Activated T-cell treated with anti-CD3 and anti-CD28 coated beads for 1 hour (primary cell): ENCODE results near the gene ZNF91.
"Not testable (repeated sequence)": the region's sequence is repeated elsewhere in the genome, so short reads cannot be mapped to it uniquely, and the experiment has no call there.

Source experiments
- DNase-seq: peaks from one replicate; pipeline ENCODE4 v3.0.0-alpha.2; 2020; ENCODE audit warnings: low read depth

The ZNF91 gene

DNA sequence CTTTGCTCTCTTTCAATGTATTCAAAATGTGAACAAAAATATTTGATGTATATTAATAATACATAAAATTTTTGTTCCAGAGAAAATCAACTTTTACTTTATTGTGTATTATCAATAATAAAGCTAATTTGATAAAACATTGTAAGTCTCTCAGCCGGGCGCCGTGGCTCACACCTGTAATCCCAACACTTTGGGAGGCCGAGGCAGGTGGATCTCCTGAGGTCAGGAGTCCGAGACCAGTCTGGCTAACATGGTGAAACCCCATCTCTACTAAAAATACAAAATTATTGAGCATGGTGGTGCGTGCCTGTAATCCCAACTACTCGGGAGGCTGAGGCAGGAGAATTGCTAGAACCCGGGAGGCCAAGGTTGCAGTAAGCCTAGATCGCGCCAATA, 449 bp upstream of the ZNF91 start:
- DNase-seq: not testable (repeated sequence)

- peak; percentile 18 for DNase-seq
Measured at GRCh38 chr19:23394511-23394910, 760 bp downstream of the ZNF91 start.

DNA sequence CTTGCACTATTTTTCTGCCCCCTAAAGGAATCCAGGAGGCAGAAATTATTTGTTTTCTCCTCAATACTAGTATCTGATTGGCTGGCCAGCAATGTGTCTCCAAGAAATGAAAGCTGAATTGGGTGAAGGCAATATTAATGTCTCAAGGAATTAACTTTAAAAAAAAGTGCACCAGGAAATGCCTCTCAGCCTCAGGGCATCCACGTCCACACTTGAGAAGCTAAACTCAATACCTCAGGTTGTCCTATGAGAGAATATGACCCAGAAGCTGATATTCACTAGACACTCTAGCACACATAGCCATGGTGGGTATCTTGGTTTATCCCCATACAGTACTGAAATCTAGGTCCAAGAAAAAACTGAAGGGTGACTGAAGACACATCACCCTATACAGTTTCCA, 2.1 kb downstream of the ZNF91 start:
- no peak for DNase-seq

- DNase-seq: no peak
Measured at GRCh38 chr19:23391236-23391635, 4.0 kb downstream of the ZNF91 start.

- no peak for DNase-seq
Measured at GRCh38 chr19:23385404-23385803, 9.9 kb downstream of the ZNF91 start.

- no peak for DNase-seq
Measured at GRCh38 chr19:23384858-23385257, 10.4 kb downstream of the ZNF91 start.

DNA sequence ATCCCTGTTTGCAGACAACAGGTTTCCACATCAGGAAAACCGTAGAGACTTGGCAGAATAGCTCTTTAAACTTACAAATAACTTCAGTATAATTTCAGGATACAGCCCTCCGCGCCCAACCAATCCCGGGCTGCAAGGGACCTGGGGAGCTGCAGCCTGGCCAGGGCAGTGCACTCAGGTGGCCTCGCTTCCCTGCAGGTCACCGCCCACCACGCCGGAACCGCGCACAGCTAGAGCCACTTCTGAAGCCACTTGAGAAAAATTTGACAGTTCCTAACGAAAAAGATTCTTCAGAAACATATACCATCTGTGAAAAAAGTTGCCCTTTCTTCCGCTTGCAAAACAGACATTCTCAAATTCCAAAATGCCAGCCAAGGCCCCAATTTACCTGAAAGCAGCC, 11.1 kb downstream of the ZNF91 start:
- no peak for DNase-seq

DNA sequence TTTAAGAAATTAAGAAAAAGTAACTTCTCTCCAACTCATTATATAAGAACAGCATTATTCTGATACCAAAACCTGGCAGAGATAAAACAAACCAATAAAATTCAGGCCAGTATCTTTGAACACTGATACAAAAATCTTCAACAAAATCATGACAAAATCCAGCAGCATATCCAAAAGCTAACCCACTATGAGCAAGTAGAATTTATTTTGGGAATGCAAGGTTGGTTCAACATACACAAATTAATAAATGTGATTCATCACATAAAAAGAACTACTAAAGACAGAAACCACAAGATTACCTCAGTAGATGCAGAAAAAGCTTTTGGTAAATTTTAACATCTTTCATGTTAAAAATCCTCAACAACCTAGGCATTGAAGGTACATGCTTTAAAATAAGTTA, 12.3 kb downstream of the ZNF91 start:
- no peak for DNase-seq

DNA sequence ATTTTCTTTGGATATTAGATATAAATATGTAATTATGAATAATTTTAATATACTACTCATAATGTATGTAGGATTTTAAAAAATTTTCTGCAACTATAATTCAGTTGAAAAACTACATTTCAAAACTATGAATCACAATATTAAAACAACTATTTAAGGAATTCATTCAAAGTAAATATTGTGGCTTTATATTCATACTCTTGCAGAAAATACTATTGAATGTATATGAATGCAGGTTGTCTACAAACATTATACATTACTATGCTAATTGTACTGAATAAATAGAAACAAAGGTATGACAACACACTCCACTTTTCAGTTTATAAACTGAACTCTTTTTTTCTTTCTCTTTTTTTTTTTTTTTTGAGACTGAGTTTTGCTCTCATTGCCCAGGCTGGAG, 14.2 kb downstream of the ZNF91 start:
- no peak for DNase-seq

DNA sequence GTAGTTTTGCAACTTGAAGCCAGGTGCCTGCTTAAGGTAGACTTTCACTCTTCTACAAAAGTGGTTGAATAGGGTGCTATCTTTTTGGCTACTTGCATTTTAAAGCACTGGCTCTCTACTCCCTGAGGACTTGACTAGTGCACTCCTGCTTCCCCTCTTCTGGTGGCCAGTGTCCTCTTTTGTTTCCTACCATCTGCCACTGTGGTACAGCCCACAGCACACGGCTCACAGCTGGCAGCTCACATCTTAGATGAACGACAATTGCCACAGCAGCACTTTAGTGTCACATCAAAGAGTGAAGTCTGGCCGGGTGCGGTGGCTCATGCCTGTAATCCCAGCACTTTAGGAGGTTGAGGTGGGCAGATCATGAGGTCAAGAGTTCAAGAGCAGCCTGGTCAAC, 15.6 kb downstream of the ZNF91 start:
- DNase-seq: not testable (repeated sequence)

- no peak for DNase-seq
Measured at GRCh38 chr19:23378948-23379347, 16.3 kb downstream of the ZNF91 start.

DNA sequence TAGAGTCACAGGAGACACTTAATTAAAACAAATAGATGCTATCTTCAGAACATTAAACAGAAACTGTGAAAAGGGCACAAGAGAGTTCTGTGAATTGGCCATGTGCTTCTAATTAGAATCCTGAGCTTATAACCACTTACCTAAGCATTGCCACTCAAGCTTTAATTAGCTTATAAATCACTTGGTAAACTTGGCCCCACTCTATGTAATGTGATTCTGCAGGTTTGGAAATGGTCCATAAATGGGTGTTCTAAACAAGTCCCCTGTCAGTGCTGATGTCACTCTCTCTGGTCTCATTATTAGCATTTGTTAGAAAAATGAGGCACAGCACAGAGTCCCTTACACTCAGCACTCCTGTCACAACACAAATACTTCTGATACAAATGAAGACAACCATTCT, 18.0 kb downstream of the ZNF91 start:
- DNase-seq: no peak

DNA sequence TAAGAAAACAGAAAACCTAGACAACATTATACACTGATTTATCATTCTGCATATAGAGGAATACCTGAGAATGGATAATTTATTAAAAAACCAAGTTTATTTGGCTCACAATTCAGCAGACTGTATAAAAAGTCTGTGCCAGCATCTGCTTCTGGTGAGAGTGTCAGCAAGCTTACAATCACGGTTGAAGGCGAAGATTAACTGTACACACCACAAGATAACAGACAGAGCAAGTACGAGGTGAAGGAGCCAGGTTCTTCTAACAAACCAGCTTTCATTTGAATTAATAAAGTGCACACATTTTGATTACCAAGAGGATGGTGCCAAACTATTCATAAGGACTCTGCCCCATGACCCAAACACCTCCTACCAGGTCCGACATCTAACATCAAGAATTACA, 28.8 kb downstream of the ZNF91 start:
- no peak for DNase-seq

GRCh38 chr19:23366031-23366430, 29.2 kb downstream of the ZNF91 start:
- DNase-seq: not testable (repeated sequence)

DNA sequence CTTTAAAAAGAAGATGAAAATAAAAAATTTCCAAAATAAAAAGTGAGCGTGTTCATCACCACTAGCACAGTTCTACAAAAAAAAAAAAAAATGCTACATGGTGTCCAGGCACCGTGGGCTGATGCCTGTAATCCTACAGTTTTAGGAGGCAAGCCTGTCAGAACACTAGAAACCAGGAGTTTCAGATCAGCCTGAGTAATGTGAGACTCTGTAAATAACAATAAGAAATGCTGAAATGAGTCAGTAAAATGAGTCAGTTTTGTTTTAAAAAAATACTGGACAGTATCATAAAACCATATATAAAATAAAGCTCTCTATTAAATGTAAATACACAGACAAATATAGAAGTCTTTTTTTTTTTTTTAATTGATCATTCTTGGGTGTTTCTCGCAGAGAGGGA, 30.0 kb downstream of the ZNF91 start:
- no peak for DNase-seq

GRCh38 chr19:23361843-23362242, 33.4 kb downstream of the ZNF91 start:
- not testable (repeated sequence) for DNase-seq

DNA sequence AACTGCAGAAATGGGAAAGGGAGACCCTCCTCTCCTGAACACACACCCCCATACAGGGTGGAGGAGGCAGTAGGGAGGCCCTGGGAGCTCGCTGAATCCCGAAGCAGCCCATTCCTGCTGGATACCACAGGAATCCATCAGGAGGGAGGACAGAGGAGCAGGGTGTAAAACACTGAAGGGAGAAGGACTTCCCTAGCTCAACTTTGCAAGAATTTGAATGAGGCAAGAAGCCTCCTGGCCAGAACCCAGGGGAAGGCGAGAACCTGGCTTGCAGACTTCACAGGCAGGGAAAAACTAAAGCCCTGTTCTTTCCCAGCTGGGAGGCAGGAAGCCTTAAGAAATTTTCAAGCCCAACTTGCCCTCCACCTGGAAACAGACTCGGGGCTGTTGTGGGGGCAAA, 43.5 kb downstream of the ZNF91 start:
- no peak for DNase-seq

DNA sequence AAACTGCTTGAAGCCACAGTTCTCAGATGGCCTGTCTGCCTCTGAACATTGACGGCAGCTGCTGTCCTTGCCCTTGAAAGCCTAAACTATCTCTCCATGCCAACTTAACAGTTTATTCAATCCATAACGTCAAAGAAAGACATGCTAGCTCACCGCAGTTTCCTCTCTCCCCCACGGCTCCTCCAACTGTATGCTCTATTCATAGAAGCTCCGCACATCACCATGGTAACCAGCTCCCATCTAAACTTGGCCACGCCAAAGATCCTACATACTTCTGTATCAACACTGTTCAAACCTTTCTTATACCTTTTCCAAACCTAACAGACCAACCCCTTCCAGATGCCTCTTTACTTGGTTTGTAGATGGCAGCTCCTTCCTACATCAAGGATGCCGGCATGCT, 48.6 kb downstream of the ZNF91 start:
- no peak for DNase-seq

DNA sequence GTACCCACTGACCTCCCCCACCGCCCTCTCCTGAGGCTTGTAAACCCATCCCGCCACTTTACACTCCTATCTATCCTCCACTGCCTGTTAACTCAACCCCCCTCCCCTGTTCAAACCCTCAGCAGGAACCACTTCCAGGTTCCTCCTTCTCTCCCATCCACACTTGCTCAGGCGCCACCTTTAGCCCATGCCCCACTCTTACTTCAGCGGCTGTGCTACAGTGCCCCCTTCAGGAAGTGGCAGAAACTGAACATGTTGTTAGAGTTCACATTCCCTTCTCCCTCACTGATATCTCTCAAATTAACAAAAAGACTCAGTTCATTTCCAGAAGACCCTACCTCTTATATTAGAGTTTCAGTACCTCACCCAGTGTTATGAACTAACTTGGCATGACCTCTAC, 49.4 kb downstream of the ZNF91 start:
- DNase-seq: no peak

DNA sequence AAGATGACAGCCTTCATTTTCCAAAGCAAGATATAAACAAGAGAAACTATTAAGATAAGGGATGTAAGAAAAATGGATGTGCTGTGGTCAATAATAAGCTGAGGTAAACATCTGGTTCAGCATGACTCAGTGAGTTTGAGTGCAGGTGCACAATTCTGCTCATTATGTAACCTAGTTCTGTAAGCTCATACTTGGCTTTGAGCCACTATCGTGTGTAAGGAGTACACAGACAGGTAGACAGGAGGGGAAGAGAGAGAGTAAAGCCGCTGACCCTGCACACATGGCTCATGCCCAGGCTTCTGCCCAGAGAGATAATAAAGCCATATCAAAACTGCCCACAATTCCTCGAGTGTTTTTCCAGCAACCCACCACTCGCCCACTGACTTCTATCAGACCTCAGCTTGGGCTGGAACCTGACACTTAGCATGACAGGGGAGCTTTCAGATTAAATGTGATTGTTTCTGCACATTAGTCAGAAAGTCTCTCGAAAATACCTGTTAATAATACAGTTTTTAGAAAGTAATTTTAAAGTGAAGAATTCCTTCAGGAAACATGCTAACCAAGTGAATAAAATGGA, 51.7 kb downstream of the ZNF91 start:
- no peak for DNase-seq

DNA sequence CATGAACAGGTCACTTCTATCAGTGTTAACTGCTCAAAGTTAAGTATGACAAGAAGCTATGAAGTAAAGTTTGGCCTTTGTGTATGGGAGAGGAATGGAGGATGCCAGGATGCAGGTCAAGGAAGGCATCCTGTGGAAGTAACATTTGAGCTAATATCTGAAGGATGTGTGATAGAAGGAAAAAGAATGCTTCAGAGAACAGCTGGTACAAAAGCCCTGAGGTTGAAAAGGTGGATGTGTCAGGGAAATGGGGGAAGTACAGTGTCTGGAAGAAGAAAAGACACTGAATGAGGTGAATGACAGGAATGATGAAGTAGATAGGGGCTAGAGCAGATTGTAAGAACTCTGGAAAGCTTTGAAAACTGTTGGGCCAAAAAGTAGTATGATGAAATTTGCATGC, 67.1 kb downstream of the ZNF91 start:
- DNase-seq: no peak

GRCh38 chr19:23321953-23322549, 73.2 kb downstream of the ZNF91 start:
- no peak for DNase-seq

DNA sequence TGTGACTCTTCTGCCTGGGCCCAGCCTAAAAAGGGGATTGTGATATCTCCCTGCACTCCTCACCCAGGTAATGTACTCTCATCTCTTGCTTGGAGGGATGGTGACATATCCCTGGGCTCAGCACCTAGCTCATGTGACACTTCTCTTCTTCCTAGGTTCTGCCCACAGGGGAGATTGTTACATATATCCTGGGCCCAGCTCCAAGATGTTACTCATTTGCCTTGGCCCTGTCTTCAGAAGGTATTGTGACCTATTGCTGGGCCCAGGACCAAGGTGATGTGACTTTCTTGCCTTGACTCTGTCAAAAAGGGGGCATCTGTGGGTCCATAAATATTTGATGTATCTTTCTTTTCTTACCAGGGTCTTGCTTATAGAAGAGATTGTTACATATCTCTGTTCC, 73.9 kb downstream of the ZNF91 start:
- not testable (repeated sequence) for DNase-seq

GRCh38 chr19:23319571-23319970, 75.7 kb downstream of the ZNF91 start:
- DNase-seq: not testable (repeated sequence)
